MM.1S (cell line): Measurements from ENCODE around the gene DNAH9.

Experiments
- EZH2 ChIP-seq: fragments of 300-600 bp; sonication (generic); optimal IDR thresholded peaks from 2 replicates; pipeline ENCODE3; 2017; ENCODE audit warnings: low read depth, mild to moderate bottlenecking, antibody characterized with exemption, low read length, mixed read lengths
- TF ChIP-seq, protein P1 (sequence below): fragments of 300-600 bp; sonication (generic); IDR thresholded peaks from 2 replicates; pipeline ENCODE4 v1.5.1; 2016; ENCODE audit warnings: antibody characterized with exemption, low read length, mixed read lengths

DNA sequence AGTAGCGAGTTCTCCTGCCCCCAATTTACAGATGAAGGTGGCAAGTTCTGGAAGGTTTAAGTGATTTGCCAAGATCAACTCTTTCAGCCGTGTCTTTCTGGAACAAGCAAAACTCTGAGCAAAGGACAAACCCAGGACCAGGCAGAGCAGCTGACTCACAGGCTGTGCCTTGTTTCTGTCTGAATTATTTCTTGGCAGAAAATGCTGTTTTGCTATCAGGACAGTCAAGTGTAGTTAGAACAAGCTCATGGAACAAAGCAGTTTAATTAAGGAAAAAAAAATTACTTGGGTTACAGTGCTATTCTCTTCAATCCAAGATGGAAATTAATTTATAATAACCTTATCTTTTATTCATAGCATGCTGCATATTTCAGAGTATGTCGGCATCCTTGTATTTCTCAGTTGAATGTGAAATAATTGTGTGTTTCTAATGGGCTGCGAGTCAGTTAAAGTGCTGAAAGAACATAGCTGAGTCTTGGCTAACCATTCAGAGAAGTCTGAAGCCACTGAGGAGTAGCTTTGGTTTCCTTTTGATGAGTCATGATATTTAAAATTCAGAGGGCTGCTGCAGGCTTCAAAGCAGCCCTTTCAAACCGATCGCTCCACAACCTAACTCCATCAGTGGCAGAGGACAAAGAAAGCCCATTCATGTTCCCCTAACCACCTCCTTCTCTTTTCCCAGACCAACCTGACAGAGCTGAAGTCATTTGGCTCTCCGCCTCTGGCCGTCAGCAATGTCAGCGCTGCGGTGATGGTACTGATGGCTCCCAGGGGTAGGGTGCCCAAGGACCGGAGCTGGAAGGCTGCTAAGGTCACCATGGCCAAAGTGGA lies 255.3 kb downstream of the DNAH9 start:
- TF ChIP-seq, protein P1, sequence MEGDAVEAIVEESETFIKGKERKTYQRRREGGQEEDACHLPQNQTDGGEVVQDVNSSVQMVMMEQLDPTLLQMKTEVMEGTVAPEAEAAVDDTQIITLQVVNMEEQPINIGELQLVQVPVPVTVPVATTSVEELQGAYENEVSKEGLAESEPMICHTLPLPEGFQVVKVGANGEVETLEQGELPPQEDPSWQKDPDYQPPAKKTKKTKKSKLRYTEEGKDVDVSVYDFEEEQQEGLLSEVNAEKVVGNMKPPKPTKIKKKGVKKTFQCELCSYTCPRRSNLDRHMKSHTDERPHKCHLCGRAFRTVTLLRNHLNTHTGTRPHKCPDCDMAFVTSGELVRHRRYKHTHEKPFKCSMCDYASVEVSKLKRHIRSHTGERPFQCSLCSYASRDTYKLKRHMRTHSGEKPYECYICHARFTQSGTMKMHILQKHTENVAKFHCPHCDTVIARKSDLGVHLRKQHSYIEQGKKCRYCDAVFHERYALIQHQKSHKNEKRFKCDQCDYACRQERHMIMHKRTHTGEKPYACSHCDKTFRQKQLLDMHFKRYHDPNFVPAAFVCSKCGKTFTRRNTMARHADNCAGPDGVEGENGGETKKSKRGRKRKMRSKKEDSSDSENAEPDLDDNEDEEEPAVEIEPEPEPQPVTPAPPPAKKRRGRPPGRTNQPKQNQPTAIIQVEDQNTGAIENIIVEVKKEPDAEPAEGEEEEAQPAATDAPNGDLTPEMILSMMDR, result no peak
- TF ChIP-seq EZH2, result no peak
